GM19043 (cell line): ENCODE data around the gene PIGV.
"Not testable (repeated sequence)": the region's sequence is repeated elsewhere in the genome, so short reads cannot be mapped to it uniquely, and the experiment has no call there.

Experiments
- ATAC-seq: cut with Tn5 transposase; IDR thresholded peaks from one replicate; pipeline ENCODE4 v1.9.1; 2021; ENCODE audit warnings: low read depth; ENCODE audit not compliant: unreplicated experiment

Gene PIGV

GRCh38 chr1:26831059-26831458, 43.3 kb downstream of the PIGV start:
- no peak for ATAC-seq

DNA sequence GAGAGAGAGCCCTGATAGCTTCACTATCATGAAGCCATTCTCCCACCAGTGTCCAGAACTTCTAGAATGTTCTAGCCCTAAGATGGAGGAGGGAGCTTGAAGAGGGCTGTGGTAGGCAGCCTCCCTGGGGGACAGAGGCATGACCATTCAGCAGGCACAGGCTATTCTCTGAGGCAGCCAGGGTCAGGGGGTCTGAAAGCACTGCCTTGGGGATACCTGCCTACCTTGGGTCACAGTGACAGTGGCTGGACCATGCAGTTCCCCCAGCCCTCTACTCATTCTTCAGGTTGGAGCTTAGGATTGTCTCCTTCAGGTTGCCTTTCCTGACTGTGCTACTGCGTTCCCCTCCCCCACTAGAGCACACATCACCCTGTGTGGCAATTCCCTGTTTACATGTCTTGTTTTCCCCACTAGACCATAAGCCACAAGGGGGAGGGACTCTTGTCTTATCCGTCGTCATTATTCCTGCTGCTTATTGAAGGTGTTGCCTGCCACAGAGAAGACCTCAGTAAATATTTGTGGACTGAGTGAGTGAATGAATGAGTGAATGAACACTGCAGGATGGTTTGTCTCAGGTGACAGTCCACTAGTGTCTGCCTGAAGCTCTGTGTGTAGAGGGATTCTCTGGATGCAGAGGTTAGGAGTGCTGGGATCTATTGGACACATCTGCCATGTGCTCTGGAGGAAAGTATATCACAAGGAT, 43.9 kb downstream of the PIGV start:
- no peak for ATAC-seq

GRCh38 chr1:26832249-26832960, 44.7 kb downstream of the PIGV start:
- no peak for ATAC-seq

- ATAC-seq, result peak; percentile 85
Measured at GRCh38 chr1:26833432-26834405, 46.0 kb downstream of the PIGV start.

DNA sequence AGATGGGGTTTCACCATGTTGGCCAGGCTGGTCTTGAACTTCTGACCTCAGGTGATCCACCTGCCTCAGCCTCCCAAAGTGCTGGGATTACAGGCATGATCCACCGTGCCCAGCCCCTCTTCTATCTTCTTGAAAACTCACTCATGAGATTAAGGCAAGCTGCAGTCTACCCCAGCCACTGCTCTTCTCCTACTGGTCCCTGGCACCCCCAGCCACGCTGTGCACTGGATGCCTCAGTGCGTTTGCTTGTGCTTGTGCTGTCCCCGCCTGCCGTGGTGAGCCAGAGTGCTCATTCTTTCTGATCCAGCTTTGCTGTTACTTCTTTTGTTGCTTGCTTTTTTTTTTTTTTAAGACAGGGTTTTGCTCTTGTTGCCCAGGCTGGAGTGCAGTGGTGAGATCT, 49.9 kb downstream of the PIGV start:
- ATAC-seq, result not testable (repeated sequence)

- ATAC-seq, result peak; percentile 93
Measured at GRCh38 chr1:26838474-26839338, 51.0 kb downstream of the PIGV start.

DNA sequence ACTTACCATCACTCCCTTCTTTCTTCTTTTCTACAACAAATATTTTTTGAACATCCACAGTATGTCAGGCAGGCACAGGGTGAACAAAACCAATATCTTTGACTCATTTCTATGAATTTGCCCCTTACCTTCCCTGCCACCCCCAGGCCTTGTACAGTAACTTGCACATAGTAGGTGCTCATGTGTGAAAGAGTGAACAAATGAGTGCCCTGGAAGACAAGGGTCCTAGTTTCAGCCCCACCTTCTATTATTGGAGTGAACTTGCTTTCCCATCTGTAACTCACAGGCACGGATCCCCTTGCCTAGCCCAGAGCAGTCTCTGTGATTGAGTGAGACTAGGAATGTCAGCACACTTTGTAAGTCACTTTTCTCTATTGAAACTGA, 51.6 kb downstream of the PIGV start:
- no peak for ATAC-seq

DNA sequence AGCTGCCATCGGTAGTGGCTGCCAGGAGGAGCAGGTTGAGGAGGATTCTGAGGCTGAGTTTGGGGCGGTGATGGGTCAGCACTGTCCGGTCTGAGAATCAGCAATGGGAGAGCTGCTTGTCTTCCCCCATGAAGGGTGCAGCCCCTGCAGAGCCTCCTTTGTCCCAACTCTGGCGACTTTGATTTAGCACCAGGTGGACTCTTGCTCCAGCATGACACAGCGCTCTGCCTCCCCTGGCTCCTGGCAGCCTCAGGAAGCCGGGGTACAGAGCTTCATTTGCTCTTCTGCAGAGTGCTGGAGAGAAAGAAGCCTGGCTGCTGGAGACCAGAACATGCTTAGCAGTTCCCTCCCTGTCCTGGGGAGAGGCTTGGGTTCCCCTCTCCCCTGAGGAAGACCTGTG, 52.0 kb downstream of the PIGV start:
- no peak for ATAC-seq

GRCh38 chr1:26844424-26845196, 56.9 kb downstream of the PIGV start:
- no peak for ATAC-seq

DNA sequence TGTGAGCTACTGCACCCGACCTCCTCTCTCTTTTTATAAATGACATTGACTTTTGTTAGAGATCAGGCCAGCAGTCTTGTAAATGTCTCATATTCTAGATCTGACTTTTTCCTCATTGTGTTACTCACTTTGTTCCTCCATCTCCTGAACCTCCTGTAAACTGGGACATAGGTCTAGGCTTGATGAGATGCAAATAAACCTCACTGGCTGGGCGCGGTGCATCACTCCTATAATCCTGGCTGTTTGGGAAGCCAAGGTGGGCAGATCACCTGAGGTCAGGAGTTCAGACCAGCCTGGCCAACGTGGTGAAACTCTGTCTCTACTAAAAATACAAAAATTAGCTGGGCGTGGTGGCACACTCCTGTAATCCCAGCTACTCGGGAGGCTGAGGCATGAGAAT, 60.1 kb downstream of the PIGV start:
- not testable (repeated sequence) for ATAC-seq
